Measurements from ENCODE around the gene RANBP10. TPM values are rescaled to one million over a fixed set of nuclear protein-coding genes. Genes with fewer than 3 reads are reported as not detected.

The RANBP10 gene
- total RNA-seq, 6 donors from 2014 or later: 6.5 to 50.3 (median 17.0) TPM

DNA sequence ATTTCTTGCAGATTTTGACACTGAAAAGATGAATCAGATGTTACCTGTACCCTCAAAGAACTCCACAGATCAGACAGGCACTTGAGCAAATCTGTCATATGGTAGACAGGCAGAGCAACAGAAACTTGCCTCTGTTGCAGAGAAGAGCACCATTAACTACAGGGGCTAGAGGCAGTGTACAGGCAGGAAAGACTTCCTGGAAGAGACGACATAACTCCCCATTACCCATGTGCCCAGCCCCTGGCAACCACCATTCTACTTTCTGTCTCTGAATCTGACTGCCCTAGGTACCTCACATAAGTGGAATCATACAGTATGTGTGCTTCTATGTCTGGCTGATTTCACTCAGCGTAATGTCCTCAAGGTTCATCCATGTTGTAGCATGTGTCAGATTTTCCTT lies 102.7 kb downstream of the RANBP10 start:
- H3K27ac ChIP-seq: no peak overlapping the region
- DNase-seq: no peak
- 69 to 74% methylated on average over 2 of the region's 2 CpGs for WGBS, 2 donors
- no peak for ATAC-seq (ENCODE audit: low FRiP score in 2 of 2)
- peaks cover 0 to 3% (median 3%) of the 10 kb centered on the region in 4 donors for H3K4me1 ChIP-seq
- peaks cover 0 to 3% (median 0%) of the 10 kb centered on the region in 4 donors for H3K9me3 ChIP-seq
- H3K36me3 ChIP-seq: peaks cover 0 to 1% (median 0%) of the 10 kb centered on the region in 4 donors
- H3K4me3 ChIP-seq: no peak overlapping the region
- TF ChIP-seq, protein P1, sequence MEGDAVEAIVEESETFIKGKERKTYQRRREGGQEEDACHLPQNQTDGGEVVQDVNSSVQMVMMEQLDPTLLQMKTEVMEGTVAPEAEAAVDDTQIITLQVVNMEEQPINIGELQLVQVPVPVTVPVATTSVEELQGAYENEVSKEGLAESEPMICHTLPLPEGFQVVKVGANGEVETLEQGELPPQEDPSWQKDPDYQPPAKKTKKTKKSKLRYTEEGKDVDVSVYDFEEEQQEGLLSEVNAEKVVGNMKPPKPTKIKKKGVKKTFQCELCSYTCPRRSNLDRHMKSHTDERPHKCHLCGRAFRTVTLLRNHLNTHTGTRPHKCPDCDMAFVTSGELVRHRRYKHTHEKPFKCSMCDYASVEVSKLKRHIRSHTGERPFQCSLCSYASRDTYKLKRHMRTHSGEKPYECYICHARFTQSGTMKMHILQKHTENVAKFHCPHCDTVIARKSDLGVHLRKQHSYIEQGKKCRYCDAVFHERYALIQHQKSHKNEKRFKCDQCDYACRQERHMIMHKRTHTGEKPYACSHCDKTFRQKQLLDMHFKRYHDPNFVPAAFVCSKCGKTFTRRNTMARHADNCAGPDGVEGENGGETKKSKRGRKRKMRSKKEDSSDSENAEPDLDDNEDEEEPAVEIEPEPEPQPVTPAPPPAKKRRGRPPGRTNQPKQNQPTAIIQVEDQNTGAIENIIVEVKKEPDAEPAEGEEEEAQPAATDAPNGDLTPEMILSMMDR (IDR thresholded peaks at IDR 0.05): no peak
- TF ChIP-seq EP300 (IDR thresholded peaks at IDR 0.05): no peak
- no peak for TF ChIP-seq POLR2A (IDR thresholded peaks at IDR 0.05)
- no peak for TF ChIP-seq POLR2AphosphoS5 (IDR thresholded peaks at IDR 0.05)
- no peaks in the 10 kb centered on the region for H3K27me3 ChIP-seq

DNA sequence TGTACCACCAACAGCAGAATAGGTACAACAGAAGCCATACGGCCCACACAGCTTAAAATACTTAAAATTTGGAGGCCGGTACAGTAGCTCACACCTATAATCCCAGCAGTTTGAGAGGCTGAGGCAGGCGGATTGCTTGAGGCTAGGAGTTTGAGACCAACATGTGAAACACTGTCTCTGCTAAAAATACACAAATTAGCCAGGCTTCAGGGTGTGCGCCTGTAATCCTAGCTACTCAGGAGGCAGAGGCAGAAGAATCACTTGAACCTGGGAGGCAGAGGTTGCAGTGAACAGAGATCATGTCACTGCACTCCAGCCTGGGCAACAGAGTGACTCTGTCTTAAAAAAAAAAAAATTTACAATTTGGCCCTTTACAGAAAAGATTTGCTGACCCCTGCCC lies 104.2 kb downstream of the RANBP10 start:
- Histone ChIP-seq H3K36me3 (peaks cover 0 to 5% (median 0%) of the 10 kb centered on the region in 4 donors), H3K9me3 (peaks cover 0 to 3% (median 0%) of the 10 kb centered on the region in 4 donors), H3K27ac (no peak overlapping the region), H3K27me3 (no peaks in the 10 kb centered on the region), H3K4me3 (no peak overlapping the region), H3K4me1 (peaks cover 0 to 3% (median 0%) of the 10 kb centered on the region in 4 donors)
- ATAC-seq (ENCODE audit: low FRiP score in 2 of 2) (no peak), DNase-seq (no peak)
- TF ChIP-seq, protein P1 (IDR thresholded peaks at IDR 0.05): no peak
- TF ChIP-seq POLR2AphosphoS5 (IDR thresholded peaks at IDR 0.05) (no peak), POLR2A (IDR thresholded peaks at IDR 0.05) (no peak), EP300 (IDR thresholded peaks at IDR 0.05) (no peak)
- WGBS, 2 donors: 95 to 98% methylated on average over 4 of the region's 4 CpGs

GRCh38 chr16:67701420-67701819 lies 104.9 kb downstream of the RANBP10 start:
- H3K9me3 ChIP-seq: peaks cover 0 to 3% (median 0%) of the 10 kb centered on the region in 4 donors
- 93 to 100% methylated on average over 1 of the region's 1 CpG for WGBS, 2 donors
- no peak overlapping the region for H3K4me3 ChIP-seq
- peaks cover 0 to 3% (median 0%) of the 10 kb centered on the region in 4 donors for H3K4me1 ChIP-seq
- no peak overlapping the region for H3K27ac ChIP-seq
- ATAC-seq (ENCODE audit: low FRiP score in 2 of 2) (no peak), DNase-seq (no peak)
- no peak for TF ChIP-seq EP300 (IDR thresholded peaks at IDR 0.05)
- TF ChIP-seq, protein P1 (IDR thresholded peaks at IDR 0.05): no peak
- TF ChIP-seq POLR2AphosphoS5 (IDR thresholded peaks at IDR 0.05): no peak
- TF ChIP-seq POLR2A (IDR thresholded peaks at IDR 0.05): no peak
- peaks cover 0 to 5% (median 0%) of the 10 kb centered on the region in 4 donors for H3K36me3 ChIP-seq
- H3K27me3 ChIP-seq: no peaks in the 10 kb centered on the region

- H3K27me3 ChIP-seq: no peaks in the 10 kb centered on the region
- peaks cover 0 to 3% (median 0%) of the 10 kb centered on the region in 4 donors for H3K4me1 ChIP-seq
- TF ChIP-seq EP300 (IDR thresholded peaks at IDR 0.05): no peak
- TF ChIP-seq, protein P1 (IDR thresholded peaks at IDR 0.05): no peak
- no peak for TF ChIP-seq POLR2A (IDR thresholded peaks at IDR 0.05)
- no peak for TF ChIP-seq POLR2AphosphoS5 (IDR thresholded peaks at IDR 0.05)
- 89 to 98% methylated on average over 6 to 7 of the region's 7 CpGs for WGBS, 2 donors
- DNase-seq (no peak), ATAC-seq (ENCODE audit: low FRiP score in 2 of 2) (no peak)
- H3K4me3 ChIP-seq: no peak overlapping the region
- peaks cover 0 to 5% (median 0%) of the 10 kb centered on the region in 4 donors for H3K36me3 ChIP-seq
- H3K27ac ChIP-seq: no peak overlapping the region
- peaks cover 0 to 3% (median 0%) of the 10 kb centered on the region in 4 donors for H3K9me3 ChIP-seq
These were observed 107.1 kb downstream of the RANBP10 start for GRCh38 chr16:67699265-67699664.
